ENCODE results near the gene TLR6. TPM values are rescaled to one million over a fixed set of nuclear protein-coding genes. Genes with fewer than 3 reads are reported as not detected.

The TLR6 gene
- total and polyA plus RNA-seq, 12 donors: 0.14 to 3.7 (median 1.2) TPM

DNA sequence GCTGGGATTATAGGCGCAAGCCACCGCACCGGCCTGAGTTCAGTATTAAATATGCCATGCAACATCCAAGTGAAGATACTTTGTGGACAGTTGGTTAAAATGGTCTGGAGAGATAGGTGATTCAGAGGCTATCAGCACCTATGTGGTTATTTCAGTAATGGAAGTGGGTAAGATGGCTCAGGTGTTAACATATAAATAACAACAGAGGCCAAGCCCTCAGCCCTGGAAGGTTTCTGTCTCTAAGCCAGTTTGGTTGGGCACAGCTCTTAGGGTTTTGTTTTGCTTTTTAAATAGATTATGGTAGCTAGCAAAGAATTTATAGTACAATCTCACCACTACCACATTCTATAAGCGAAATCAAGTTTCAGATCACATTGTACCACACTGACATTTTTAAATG, 27.6 kb upstream of the TLR6 start:
- Histone ChIP-seq H3K36me3 (peaks cover 0 to 72% (median 0%) of the 10 kb centered on the region in 9 donors), H3K4me3 (no peak overlapping the region), H3K27ac (no peak overlapping the region), H3K9me3 (no peaks in the 10 kb centered on the region), H3K4me1 (peaks cover 0 to 10% (median 0%) of the 10 kb centered on the region in 9 donors), H3K27me3 (no peaks in the 10 kb centered on the region)
- no peak for DNase-seq
- no peak for ATAC-seq
- TF ChIP-seq, protein P1, sequence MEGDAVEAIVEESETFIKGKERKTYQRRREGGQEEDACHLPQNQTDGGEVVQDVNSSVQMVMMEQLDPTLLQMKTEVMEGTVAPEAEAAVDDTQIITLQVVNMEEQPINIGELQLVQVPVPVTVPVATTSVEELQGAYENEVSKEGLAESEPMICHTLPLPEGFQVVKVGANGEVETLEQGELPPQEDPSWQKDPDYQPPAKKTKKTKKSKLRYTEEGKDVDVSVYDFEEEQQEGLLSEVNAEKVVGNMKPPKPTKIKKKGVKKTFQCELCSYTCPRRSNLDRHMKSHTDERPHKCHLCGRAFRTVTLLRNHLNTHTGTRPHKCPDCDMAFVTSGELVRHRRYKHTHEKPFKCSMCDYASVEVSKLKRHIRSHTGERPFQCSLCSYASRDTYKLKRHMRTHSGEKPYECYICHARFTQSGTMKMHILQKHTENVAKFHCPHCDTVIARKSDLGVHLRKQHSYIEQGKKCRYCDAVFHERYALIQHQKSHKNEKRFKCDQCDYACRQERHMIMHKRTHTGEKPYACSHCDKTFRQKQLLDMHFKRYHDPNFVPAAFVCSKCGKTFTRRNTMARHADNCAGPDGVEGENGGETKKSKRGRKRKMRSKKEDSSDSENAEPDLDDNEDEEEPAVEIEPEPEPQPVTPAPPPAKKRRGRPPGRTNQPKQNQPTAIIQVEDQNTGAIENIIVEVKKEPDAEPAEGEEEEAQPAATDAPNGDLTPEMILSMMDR (IDR thresholded peaks at IDR 0.05): no peak
- WGBS, 2 donors: 98 to 99% methylated on average over 4 of the region's 4 CpGs
- intact Hi-C loops (cut with DNase I): no loop called here

DNA sequence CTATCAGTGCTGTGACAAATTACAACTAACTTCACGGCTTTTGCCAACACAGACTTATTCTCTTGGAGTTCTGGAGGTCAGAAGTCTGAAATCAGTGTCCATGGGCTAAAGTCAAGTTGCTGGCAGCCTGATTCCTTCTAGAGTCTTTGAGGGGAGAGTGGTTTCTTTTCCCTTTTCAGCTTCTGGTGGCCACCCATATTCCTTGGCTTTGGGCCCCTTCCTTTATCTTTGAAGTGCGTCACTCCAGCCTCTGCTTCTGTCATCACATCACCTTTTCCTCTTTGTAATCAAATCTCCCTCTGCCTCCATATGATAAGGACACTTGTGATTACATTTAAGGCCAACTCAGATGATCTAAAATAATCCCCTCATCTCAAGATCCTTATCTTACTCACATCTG, 20.0 kb upstream of the TLR6 start:
- Histone ChIP-seq H3K4me1 (peaks cover 0 to 15% (median 8%) of the 10 kb centered on the region in 9 donors), H3K27ac (no peak overlapping the region), H3K9me3 (no peaks in the 10 kb centered on the region), H3K4me3 (no peak overlapping the region), H3K27me3 (no peaks in the 10 kb centered on the region), H3K36me3 (peaks cover 0 to 62% (median 8%) of the 10 kb centered on the region in 9 donors)
- intact Hi-C loops (cut with DNase I): no loop called here
- ATAC-seq: no peak
- DNase-seq: no peak
- WGBS, 2 donors: 74 to 90% methylated on average over 2 of the region's 2 CpGs
- TF ChIP-seq, protein P1 (IDR thresholded peaks at IDR 0.05): no peak

DNA sequence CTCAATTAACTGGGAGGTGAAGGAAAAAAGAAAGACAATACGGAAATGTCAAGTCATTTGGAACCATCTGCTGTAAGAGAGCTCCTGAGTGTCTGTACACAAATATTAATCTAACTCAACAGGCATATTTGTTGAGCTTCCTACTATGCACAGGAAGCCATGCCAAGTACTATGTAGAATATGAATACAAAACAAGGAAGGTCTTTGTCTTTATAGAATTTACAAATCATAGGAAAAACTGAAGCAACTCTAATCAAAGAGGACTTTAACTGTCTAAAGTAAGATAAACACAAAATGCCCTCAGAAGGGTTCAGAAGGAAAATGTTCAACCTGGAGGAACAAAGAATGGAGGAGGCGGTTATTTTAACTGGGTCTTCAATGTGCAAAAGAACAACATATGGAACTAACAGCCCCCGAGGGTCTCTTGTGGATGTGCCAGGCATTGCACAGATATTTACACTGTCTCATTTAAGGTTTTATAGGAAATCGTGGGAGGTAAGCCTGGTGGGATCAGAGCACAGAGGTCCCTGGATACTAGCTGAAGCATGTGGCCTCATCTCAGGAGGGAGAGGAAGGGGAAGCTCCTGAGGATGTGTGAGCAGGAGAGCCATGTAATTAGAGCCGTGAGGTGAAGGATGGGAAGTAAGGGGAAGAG, 16.8 kb upstream of the TLR6 start:
- ATAC-seq (no peak), DNase-seq (no peak)
- no peak overlapping the region for H3K4me3 ChIP-seq
- WGBS, 2 donors: 74 to 82% methylated on average over 5 of the region's 5 CpGs
- H3K9me3 ChIP-seq: no peaks in the 10 kb centered on the region
- peaks cover 0 to 38% (median 26%) of the 10 kb centered on the region in 9 donors for H3K4me1 ChIP-seq
- no peak overlapping the region for H3K27ac ChIP-seq
- no peaks in the 10 kb centered on the region for H3K27me3 ChIP-seq
- TF ChIP-seq, protein P1 (IDR thresholded peaks at IDR 0.05): no peak
- intact Hi-C loops (cut with DNase I): no loop called here
- H3K36me3 ChIP-seq: peaks cover 0 to 50% (median 9%) of the 10 kb centered on the region in 9 donors

DNA sequence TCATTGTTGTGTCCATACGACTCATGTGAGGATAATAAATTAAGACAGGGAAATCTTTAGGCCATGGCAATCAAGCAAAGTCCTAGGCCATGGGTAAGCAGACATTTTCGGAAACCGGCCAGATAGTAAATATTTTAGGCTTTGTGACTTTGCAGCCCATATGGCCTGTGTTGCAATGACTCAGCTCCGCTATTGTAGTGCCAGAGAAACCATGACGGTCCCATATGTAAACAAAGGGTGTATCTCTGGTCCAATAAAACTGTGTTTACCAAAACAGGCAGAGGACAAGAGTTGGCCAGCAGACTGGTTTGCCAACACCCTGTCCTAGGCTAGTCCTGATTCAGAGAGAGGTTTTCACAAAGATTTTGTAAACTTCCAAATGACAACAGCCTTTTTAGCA, 16.0 kb upstream of the TLR6 start:
- Histone ChIP-seq H3K36me3 (peaks cover 0 to 44% (median 9%) of the 10 kb centered on the region in 9 donors), H3K4me1 (peaks cover 0 to 40% (median 29%) of the 10 kb centered on the region in 9 donors), H3K4me3 (no peak overlapping the region), H3K9me3 (no peaks in the 10 kb centered on the region), H3K27ac (no peak overlapping the region), H3K27me3 (no peaks in the 10 kb centered on the region)
- intact Hi-C loops (cut with DNase I): no loop called here
- WGBS, 2 donors: 86 to 90% methylated on average over 5 of the region's 5 CpGs
- TF ChIP-seq, protein P1 (IDR thresholded peaks at IDR 0.05): no peak
- no peak for DNase-seq
- no peak for ATAC-seq
